ENCODE data around the gene UBE2G2.

The UBE2G2 gene

DNA sequence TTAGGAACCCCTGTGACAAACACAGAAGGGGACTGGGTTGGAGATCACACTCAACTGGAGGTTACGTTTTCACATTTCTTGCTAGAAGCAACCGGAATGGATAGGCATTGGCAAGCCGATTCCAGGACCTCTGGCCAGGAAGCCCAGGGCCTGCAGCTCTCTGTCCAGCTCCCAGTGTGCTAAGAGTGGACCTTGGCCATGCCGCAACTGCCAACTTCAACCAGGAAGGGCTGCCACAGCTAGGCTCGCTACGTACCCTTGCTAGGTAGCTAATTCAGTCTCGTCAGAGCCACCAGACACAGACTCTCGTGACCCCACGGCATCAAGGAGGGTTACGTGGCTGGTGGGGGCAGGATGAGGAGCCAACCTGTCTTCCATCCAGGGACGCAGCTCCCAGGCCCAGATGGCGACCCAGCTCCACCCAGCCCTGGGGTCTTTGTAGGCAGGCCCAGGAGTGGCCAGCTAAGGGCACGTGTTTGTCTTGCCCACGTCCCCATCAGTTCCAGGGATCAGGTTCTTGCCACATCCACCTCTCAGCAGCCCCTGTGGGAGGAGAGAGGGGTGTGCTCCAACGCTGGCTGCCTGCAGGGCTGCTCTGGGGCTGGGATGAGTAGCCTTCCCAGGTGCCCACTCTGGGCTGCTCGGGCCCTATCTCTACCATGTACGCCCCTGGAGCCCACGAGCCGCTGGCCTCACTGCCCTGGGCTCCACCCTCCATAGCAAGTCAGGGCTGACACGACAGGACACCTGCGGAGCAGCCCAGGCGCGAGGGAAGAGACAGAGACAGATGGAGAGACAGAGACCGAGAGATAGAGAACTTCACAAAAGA is 39.2 kb downstream of the UBE2G2 start:
- FAIRE-seq = no peak

DNA sequence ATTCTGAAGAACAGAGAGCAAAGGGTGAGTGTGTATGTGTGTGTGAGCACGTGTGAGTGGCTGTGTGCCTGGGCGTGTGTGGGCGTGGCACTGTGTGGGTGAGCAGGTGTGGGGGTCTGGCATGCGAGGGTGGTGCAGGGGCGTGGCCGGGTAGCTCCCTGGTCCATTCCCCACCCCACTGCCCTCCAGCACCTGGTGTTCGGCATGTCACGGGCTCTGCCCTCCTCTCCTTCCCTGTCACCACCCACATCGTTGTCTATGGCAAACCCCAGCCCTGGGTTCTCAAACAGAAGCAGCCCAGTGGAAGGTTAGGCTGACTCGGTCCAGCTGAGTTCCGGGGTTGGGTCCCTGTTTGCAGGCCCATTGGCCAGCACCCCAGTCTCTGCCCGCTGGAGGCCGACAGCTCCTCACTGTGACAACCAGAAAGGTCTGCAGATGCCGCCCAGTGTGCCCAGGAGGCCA is 39.8 kb downstream of the UBE2G2 start:
- FAIRE-seq = no peak

DNA sequence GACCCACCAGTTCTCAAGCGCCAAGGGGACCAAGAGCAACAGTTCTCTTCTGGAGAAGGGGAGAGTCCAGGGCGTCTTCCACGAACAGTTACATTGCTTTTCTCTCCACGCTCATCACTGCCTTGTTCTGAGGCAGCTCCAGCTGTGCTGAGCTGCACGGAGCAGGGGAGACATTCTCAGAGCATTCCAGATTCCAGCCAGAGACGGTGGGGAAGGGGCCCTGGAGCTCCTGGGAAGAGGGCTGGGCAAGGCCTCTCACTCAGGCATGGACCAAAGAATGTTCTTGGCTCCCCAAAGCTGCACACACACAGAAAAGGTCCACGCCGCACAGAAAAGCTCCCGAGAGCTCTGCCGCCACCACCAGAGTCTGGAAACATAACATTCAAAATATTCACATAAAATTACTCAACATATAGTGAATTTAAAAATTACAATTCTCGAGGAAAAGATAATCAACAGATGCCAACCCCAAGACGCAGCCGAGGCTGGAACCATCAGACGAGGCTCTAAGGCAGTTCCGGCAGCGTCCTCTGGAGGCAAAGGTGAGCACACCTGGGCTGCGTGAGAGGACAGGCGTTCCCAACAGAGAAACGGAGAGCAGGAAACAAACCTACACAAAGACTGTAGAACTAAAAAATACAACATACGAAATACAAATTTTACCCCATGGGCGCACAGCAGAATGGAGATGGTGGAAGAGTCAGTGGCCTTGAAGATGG is 40.5 kb downstream of the UBE2G2 start:
- no peak for FAIRE-seq

GRCh38 chr21:44760376-44760775 is 41.2 kb downstream of the UBE2G2 start:
- no peak for FAIRE-seq

DNA sequence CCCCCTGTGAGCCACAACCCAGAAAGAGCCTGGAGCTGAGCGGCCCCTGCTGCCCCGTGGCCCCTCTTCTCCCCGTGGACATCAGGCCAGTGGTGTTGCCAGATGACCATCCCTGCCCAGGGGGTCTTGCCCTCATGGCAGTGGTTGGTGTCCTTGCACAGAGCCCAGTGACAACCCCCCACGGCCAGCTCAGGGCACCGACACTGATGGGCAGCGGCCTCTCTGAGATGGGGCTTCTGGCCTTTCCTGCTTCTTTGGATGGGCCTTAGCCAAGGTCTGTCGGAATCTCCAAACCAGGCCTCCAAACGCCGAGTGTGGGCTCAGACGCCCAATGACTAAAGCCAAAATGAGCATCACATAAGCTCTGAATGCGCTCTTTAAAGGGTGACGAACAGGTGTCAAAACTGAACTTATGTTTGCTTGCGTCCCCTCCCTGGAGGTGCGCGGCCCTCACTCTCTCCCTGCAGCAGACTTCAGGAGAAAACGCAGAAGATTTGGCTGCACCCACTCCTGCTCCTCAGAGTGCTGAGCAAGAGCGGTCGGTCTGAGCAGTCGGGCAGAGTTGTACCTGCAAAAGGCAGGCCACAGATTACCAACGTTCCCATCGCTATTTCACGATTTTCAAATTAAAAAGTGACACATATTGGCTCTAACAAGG is 41.9 kb downstream of the UBE2G2 start:
- FAIRE-seq = no peak

DNA sequence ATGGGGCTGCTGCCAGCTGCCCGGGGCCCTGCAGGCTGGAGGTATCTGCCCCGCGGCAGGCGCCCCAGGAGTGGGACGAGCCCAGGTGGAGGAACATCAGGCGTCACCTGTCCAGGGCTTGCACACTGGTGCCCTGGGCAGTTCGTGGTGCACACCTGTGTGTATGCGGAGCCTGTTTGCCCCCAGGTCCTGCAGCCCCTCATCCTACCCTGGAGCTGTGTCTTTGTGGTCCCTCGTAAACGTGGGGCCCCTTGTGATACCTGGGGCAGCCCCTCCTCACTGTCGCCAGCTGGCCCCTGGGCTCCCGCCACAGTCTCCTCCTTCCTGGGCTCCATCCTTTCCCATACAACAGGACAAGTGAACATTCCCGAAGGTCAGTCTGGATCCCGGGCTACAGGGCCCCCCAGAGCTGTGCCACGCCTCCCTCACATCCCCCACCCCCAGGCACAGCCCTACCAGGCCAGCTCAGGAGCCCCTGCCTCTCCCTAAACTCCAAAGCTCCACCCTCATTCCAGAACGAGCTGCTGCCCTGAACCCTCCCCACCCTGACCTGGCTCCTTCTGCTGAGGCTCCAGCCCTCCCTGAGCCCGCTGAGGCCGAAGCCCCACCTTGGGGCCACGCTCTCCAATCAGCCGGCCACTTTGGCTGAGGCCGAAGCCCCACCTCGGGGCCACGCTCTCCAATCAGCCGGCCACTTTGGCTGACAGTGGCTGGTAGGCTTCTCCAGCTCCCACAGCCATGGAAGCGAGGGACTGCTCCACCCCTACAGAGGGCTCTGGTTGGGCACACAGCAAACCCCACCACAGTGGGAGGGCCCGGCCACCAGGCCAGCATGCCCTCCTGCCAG is 42.6 kb downstream of the UBE2G2 start:
- no peak for FAIRE-seq

- no peak for FAIRE-seq
Observed at GRCh38 chr21:44758141-44758561, 43.5 kb downstream of the UBE2G2 start.

DNA sequence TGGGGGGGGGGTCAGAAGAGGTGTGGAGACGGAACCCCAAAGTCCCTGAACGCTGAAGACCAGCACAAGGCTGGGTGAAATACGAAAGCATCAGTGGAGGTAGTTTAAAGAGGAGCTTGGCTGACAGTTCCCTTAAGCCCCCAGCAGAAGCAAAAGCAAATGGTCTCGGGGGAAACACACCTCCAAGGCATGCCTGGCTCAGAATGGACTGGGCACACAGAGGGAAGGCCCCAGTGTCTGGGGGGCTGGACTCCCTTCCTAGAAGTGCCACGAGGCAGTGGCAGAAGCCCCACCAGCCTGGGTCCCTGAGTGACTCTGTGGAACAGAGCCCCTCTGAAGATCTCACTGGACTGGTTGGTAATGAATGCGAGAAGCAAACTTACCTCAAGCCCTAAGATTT is 43.9 kb downstream of the UBE2G2 start:
- no peak for FAIRE-seq

DNA sequence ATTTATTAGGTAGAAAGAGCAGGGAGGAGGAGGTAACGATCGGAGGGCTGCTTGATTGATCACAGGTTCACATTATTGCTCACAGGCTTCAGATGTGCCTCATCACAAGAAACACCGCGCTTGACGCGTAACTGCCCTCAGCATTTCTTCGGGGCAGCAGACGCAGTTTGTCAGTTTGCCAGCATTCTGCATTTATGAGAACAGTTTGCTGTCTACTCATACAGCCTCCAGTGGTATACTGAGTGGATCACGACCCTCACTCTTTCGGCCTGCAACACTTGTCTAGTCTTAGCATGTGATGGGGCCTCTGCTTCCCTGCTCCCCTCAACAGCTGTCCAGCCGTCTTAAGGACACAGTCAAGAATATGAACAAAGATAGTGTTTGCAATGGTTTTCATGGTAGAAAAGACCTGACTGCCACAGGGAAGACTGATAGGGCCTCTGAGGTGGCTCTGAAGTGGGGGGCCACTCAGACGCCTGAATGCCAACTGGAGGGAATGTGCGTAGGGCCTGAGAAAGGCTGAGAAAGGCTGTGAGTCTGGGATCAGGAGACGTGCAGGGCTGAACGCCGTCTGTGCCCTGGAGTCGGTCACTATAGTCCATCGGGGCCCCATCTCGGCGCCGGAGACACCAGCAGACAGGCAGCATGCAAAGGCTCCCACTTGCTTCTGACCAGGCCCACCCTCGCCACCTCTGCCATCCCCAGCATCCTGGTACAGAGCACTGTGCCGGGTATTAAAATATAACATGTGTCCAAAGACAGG is 45.0 kb downstream of the UBE2G2 start:
- no peak for FAIRE-seq

DNA sequence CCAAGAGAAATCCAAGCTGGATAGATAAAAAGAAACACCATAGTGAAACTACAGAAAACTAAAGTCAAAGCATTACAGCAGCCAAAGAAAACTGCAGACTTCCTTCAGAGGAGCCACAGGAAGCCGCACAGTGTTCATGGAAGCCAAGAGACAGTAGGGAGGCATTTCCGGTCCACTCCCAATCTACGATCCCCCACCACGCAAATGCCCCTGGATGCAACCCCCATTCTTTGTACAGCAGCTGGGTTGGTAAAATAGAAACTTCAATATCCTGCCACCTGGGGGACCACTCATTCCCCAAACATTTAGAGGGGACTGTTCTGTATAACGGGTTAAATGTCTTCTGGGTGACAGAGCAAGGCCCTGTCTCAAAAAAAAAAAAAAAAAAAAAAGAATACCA is 46.4 kb downstream of the UBE2G2 start:
- no peak for FAIRE-seq

- no peak for FAIRE-seq
Observed at GRCh38 chr21:44753357-44753756, 48.3 kb downstream of the UBE2G2 start.

DNA sequence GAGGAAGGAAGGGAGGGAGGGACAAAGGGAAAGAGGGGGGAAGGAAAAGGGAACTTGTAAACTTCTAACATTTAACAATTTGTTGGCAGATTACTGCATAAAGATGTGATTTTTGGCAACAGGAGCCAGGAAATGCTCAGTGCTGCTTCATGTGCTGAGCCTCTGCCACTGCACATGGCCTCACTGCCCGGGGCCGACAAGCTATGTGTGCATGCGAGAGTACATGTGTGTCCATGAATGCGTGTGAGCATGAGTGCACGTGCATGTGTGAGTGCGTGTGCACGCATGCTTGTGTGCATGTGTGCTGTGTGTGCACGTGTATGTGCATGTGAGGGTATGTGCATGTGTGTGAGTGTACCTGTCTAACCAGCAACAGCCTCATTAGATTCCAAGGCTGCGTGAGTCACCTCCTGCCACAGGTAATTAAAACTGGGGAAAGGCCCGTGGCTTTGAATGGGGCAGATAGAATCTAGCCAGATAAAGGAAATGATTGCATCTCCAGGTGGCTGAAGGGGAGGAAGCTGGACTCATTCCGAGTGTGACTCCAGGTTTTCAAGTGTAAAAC is 48.9 kb downstream of the UBE2G2 start:
- FAIRE-seq = no peak

- FAIRE-seq = no peak
Observed at GRCh38 chr21:44751799-44752636, 49.6 kb downstream of the UBE2G2 start.

DNA sequence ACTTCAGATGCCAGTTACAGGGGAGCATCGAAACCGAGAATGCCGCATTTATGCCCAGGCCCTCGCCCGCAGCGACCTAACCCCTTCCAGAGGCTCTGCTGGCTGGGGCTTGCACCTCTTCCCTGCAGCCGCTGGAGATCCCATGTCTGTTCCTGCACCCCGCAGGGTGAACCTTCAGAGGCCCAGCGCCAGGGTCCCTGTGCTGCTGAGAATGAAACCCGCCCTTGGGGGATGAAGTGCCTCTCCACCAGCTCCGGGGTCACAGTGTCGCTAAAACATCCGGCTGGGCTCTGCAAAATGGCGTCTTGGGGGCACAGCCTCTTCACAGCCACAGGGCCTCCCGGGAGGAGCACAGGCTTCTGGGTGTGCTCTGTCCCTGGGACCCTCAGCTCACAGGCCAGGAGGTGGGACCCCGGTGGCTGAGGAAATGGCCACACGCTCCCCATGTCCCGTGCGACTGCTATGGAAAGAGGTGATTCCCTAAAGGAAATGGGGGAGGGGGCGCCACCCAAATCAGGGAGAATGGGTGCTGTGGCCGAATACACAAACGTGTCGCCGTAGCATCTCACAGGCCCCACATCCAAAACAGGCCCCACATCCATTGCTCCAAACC is 50.3 kb downstream of the UBE2G2 start:
- no peak for FAIRE-seq

GRCh38 chr21:44750675-44751025 is 51.0 kb downstream of the UBE2G2 start:
- no peak for FAIRE-seq

- FAIRE-seq = no peak
Observed at GRCh38 chr21:44749759-44750674, 51.6 kb downstream of the UBE2G2 start.

- FAIRE-seq = no peak
Observed at GRCh38 chr21:44749116-44749758, 52.4 kb downstream of the UBE2G2 start.

DNA sequence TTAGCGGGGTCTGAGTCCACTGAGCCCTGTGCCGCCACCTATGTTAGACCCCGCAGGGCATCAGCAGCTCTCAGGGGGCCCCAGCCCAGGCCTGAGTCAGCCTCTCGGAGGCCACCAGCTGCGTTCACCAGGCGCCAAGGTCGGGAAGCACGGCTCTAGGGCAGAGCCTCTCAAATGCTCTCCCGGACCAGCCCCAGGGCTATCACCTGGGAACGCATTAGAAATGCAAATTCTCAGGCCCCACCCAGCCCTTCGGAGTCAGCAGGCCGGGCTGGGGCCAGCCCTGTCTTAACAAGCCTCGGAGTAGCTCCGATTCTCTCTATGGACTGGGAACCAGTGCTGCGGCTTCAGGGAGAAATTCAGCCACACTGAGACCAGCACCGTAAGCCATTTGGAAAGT is 53.0 kb downstream of the UBE2G2 start:
- FAIRE-seq = no peak

Measured in islet of Langerhans (tissue), 1 donor.